ENCODE measurements around the gene ZNF564.

- peak; percentile 73 to 89 (median 83) for TF ChIP-seq CTCF (IDR thresholded peaks at IDR 0.05 in 4 of 5, conservative IDR thresholded peaks at IDR 0.05 in 1 of 5)
- no peak for TF ChIP-seq POLR2A (IDR thresholded peaks at IDR 0.05)
Observed at GRCh38 chr19:12564016-12564664, 12.9 kb upstream of the ZNF564 start.

All from gastrocnemius medialis (tissue), 4 donors.